AG04449 (cell line): ENCODE results near the gene TSPAN9.

Experiments
- CTCF ChIA-PET: fragments of 350-600 bp; formaldehyde crosslinking; extraction: SDS; loops from one replicate; lab custom pipeline; 2021; ENCODE audit warnings: antibody characterized with exemption; lab: Yijun Ruan, JAX
- POLR2A ChIA-PET: fragments of 400-600, 350-600 bp; formaldehyde crosslinking; extraction: SDS; loops from one replicate; lab custom pipeline; 2020; ENCODE audit warnings: antibody characterized with exemption, inconsistent platforms; lab: Yijun Ruan, JAX
- DNase-seq: peaks from one replicate; pipeline ENCODE4 v3.0.0-alpha.2; 2010; ENCODE audit warnings: low read depth, low spot score
- H3K4me3 ChIP-seq: 2 replicates; pipeline ENCODE4 v1.5.1; 2011; ENCODE audit warnings: low read depth, mild to moderate bottlenecking, control low read depth, low read length
- CTCF ChIP-seq: IDR thresholded peaks from one replicate; pipeline ENCODE4 v1.5.1; 2011; ENCODE audit warnings: mild to moderate bottlenecking, moderate library complexity, low read length, control low read depth, inconsistent platforms; ENCODE audit not compliant: insufficient read depth; ENCODE audit errors: missing control alignments

TSPAN9 gene

GRCh38 chr12:3190101-3190500 is 112.9 kb downstream of the TSPAN9 start:
- CTCF ChIA-PET = interaction anchor here (5.1 to 12.0 kb wide), 2 partner anchors 12 to 13 kb away, joined by 60 to 131 read pairs; no protein-coding TSS in a partner anchor
- no peak for DNase-seq
- H3K4me3 ChIP-seq = no peak overlapping the region
- POLR2A ChIA-PET = no interaction called here
- no peak for TF ChIP-seq CTCF

GRCh38 chr12:3191450-3191849 is 114.3 kb downstream of the TSPAN9 start:
- no peak for TF ChIP-seq CTCF
- ChIA-PET POLR2A (no interaction called here), CTCF (interaction anchor here (5.1 kb wide), 1 partner anchor 11 kb away, joined by 60 read pairs; no protein-coding TSS in a partner anchor)
- no peak overlapping the region for H3K4me3 ChIP-seq
- DNase-seq = no peak

- no peak for TF ChIP-seq CTCF
- POLR2A ChIA-PET = interaction anchor here (1.3 kb wide), 1 partner anchor 25 kb away, joined by 5 read pairs; no protein-coding TSS in a partner anchor
- no peak for DNase-seq
- CTCF ChIA-PET = interaction anchor here (5.1 kb wide), 1 partner anchor 10 kb away, joined by 60 read pairs; no protein-coding TSS in a partner anchor
- H3K4me3 ChIP-seq = no peak overlapping the region
Measured at GRCh38 chr12:3192221-3192620, 115.0 kb downstream of the TSPAN9 start.

GRCh38 chr12:3193131-3193530 is 116.0 kb downstream of the TSPAN9 start:
- CTCF ChIA-PET = interaction anchor here (0.7 to 5.1 kb wide), 3 partner anchors 9 to 121 kb away, joined by 4 to 60 read pairs (median 4); no protein-coding TSS in a partner anchor
- no peak for TF ChIP-seq CTCF
- POLR2A ChIA-PET = interaction anchor here (1.3 kb wide), 1 partner anchor 26 kb away, joined by 5 read pairs; no protein-coding TSS in a partner anchor
- no peak for DNase-seq
- no peak overlapping the region for H3K4me3 ChIP-seq

GRCh38 chr12:3193755-3194154 is 116.6 kb downstream of the TSPAN9 start:
- TF ChIP-seq CTCF = no peak
- DNase-seq = no peak
- ChIA-PET POLR2A (no interaction called here), CTCF (interaction anchor here (0.7 to 5.1 kb wide), 7 partner anchors 9 to 120 kb away, joined by 3 to 60 read pairs (median 4); no protein-coding TSS in a partner anchor)
- H3K4me3 ChIP-seq = no peak overlapping the region

GRCh38 chr12:3195337-3195736 is 118.2 kb downstream of the TSPAN9 start:
- ChIA-PET POLR2A (no interaction called here), CTCF (interaction anchor here (1.1 to 5.1 kb wide), 5 partner anchors 7 to 60 kb away, joined by 3 to 60 read pairs (median 5); no protein-coding TSS in a partner anchor)
- no peak overlapping the region for H3K4me3 ChIP-seq
- no peak for TF ChIP-seq CTCF
- no peak for DNase-seq
